Spleen (tissue), 7 donors: ENCODE results near the gene BTAF1.

ENCODE experiments used
- CTCF ChIP-seq, 11 experiments: fragments of 200-600 bp in 7 of 11; fragments of 450-650 bp in 4 of 11; sonication (generic) in 4 of 11; IDR thresholded peaks in 8 of 11; conservative IDR thresholded peaks in 3 of 11; 1 replicate in 7 of 11; 2 replicates in 4 of 11; pipeline versions ENCODE4 v1.4.0 to v1.8.0; 2016 to 2021; ENCODE audit warnings: antibody characterized with exemption in 11 of 11, inconsistent platforms in 4 of 11, mild to moderate bottlenecking in 1 of 11
- POLR2A ChIP-seq, 3 donors: fragments of 450-650 bp; IDR thresholded peaks; one replicate each; pipeline ENCODE4 v1.5.1; 2017; ENCODE audit warnings: antibody characterized with exemption in 3 of 3, mild to moderate bottlenecking in 1 of 3
- POLR2AphosphoS5 ChIP-seq, 3 donors: sonication (generic); formaldehyde crosslinking; IDR thresholded peaks; one replicate each; pipeline ENCODE4 v1.5.1; 2017; ENCODE audit warnings: antibody characterized with exemption in 3 of 3
- donor health status: DM: no; HTN: no; CAD: no; lungs with moderate emphysema.
- donor health status: DM: no; HTN: no; CAD: no.
- donor health status: DM: no; HTN: no; CAD: no.

- TF ChIP-seq CTCF (IDR thresholded peaks at IDR 0.05 in 8 of 11, conservative IDR thresholded peaks at IDR 0.05 in 3 of 11) (no peak), POLR2A (IDR thresholded peaks at IDR 0.05) (no peak), POLR2AphosphoS5 (IDR thresholded peaks at IDR 0.05) (no peak)
Observed at GRCh38 chr10:92005978-92006377, 82.4 kb downstream of the BTAF1 start.
